Vagina (tissue), 2 donors: ENCODE data around the gene LRRN4CL. TPM values are rescaled to one million over a fixed set of nuclear protein-coding genes. Genes with fewer than 3 reads are reported as not detected.

Experiments used
- DNase-seq, 2 donors: peaks; one replicate each; pipeline ENCODE4 v3.0.0-alpha.2; 2017; ENCODE audit errors: extremely low spot score in 2 of 2
- H3K27ac ChIP-seq: fragments of 200-600 bp; sonication (generic); one replicate; pipeline ENCODE4 v1.5.1; 2019
- H3K27me3 ChIP-seq: fragments of 200-600 bp; sonication (generic); one replicate; pipeline ENCODE4 v1.5.1; 2019
- H3K36me3 ChIP-seq, 2 donors: fragments of 200-600 bp; sonication (generic); one replicate each; pipeline ENCODE4 v1.5.1; 2017 to 2019
- H3K4me1 ChIP-seq: fragments of 200-600 bp; sonication (generic); one replicate; pipeline ENCODE4 v1.5.1; 2019
- H3K4me3 ChIP-seq, 2 donors: fragments of 200-600 bp; sonication (generic); 1 replicate in 1 of 2; 2 replicates in 1 of 2; pipeline ENCODE4 v1.5.1; 2016 to 2019
- H3K9me3 ChIP-seq: fragments of 200-600 bp; sonication (generic); one replicate; pipeline ENCODE4 v1.5.1; 2019
- POLR2A ChIP-seq, 2 donors: fragments of 450-650 bp; IDR thresholded peaks; one replicate each; pipeline ENCODE4 v1.6.1; 2017; ENCODE audit warnings: antibody characterized with exemption in 2 of 2, mild to moderate bottlenecking in 2 of 2, moderate library complexity in 2 of 2
- POLR2AphosphoS5 ChIP-seq, 2 donors: sonication (generic); formaldehyde crosslinking; IDR thresholded peaks; one replicate each; pipeline ENCODE4 v1.9.0; 2017; ENCODE audit warnings: antibody characterized with exemption in 2 of 2, mild to moderate bottlenecking in 2 of 2, low read depth in 1 of 2; ENCODE audit not compliant: insufficient read depth in 1 of 2
- intact Hi-C: fragments of 100-400 bp; cut with DNase I; formaldehyde crosslinking; loops from one replicate; pipeline ENCODE4 v1.15.1; 2023
- total RNA-seq: library from RNA; depleted of rRNA; stranded (reverse); fragments of >200 nt; gene quantifications from one replicate; pipeline ENCODE4 v1.2.3, GENCODE V29; 2016
- TF ChIP-seq, protein P1 (sequence below), 3 experiments: fragments of 450-650 bp in 2 of 3; fragments of 200-600 bp in 1 of 3; sonication (generic) in 1 of 3; IDR thresholded peaks; one replicate each; pipeline ENCODE4 v1.5.1; 2017 to 2019; ENCODE audit warnings: antibody characterized with exemption in 3 of 3, mild to moderate bottlenecking in 2 of 3, moderate library complexity in 2 of 3

LRRN4CL gene
- total RNA-seq, 1 donor from 2014 or later: 45.2 TPM

DNA sequence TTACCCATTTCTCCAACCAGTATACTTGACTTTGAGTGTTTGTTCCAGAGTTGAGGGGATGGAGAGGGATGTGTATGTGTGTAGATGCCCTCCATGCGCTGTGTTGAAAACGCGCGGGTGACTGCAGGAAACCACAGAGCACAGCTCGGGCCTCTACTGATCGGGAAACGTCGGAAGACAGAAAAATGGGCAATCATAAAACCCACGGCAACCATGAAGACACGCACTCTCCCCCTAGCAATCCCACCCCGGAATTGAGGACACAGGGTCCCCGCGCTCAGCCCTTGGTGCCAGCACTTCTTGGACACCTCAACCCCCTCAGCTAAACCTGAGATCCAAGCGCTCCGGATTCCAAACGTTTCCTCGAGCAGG lies 18.1 kb downstream of the LRRN4CL start:
- Histone ChIP-seq H3K36me3 (peaks cover 0 to 16% of the 10 kb centered on the region in 2 donors), H3K4me1 (peaks cover 65% of the 10 kb centered on the region), H3K27ac (peak overlapping the region; percentile 87), H3K4me3 (peak overlapping the region; percentile 62 to 66), H3K9me3 (no peaks in the 10 kb centered on the region), H3K27me3 (no peaks in the 10 kb centered on the region)
- no peak for TF ChIP-seq POLR2AphosphoS5 (IDR thresholded peaks at IDR 0.05; ENCODE audit: insufficient read depth in 1 of 2, low read depth in 1 of 2)
- TF ChIP-seq, protein P1, sequence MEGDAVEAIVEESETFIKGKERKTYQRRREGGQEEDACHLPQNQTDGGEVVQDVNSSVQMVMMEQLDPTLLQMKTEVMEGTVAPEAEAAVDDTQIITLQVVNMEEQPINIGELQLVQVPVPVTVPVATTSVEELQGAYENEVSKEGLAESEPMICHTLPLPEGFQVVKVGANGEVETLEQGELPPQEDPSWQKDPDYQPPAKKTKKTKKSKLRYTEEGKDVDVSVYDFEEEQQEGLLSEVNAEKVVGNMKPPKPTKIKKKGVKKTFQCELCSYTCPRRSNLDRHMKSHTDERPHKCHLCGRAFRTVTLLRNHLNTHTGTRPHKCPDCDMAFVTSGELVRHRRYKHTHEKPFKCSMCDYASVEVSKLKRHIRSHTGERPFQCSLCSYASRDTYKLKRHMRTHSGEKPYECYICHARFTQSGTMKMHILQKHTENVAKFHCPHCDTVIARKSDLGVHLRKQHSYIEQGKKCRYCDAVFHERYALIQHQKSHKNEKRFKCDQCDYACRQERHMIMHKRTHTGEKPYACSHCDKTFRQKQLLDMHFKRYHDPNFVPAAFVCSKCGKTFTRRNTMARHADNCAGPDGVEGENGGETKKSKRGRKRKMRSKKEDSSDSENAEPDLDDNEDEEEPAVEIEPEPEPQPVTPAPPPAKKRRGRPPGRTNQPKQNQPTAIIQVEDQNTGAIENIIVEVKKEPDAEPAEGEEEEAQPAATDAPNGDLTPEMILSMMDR (IDR thresholded peaks at IDR 0.05): no peak
- TF ChIP-seq POLR2A (IDR thresholded peaks at IDR 0.05): no peak
- DNase-seq: no peak
- intact Hi-C loops: no loop called here

DNA sequence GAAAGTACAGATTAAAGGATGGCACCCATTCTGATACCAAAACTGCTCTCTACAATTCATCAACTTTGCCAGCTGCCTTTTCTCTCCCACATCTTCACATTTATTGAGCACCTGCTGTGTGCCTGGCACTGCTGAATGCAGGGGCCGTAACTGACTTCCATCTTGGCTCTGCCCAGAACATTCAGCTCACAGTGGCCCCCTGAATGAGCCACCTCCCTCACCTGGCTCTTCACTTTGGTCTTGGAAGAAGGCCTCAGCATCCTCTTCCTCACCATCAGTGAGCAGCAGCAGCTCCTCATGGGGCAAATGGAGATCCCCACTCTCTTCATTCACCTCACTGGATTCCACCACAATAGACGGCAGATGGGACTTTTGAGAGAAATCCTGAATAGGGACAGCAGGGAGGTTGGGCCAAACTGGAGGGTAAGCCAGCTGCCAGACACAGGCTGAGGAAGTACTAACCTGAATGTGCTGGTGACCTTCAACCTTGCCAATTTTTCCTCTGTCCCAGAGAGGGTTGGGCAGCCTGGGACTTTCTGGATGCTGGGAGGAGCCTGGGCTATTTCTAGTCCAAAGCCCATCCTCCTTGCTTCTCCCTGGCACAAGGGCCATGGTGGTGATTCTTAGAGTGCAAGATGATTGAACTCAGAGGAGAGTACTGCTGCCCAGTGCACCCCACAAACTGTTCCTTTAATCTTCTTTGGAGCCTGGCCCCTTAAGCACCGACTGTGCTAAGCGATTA lies 19.7 kb downstream of the LRRN4CL start:
- intact Hi-C loops: no loop called here
- DNase-seq: no peak
- H3K4me3 ChIP-seq: no peak overlapping the region
- no peaks in the 10 kb centered on the region for H3K27me3 ChIP-seq
- no peak overlapping the region for H3K27ac ChIP-seq
- H3K4me1 ChIP-seq: peaks cover 64% of the 10 kb centered on the region
- no peaks in the 10 kb centered on the region for H3K9me3 ChIP-seq
- TF ChIP-seq POLR2A (IDR thresholded peaks at IDR 0.05) (no peak), POLR2AphosphoS5 (IDR thresholded peaks at IDR 0.05; ENCODE audit: insufficient read depth in 1 of 2, low read depth in 1 of 2) (no peak)
- peaks cover 0 to 5% of the 10 kb centered on the region in 2 donors for H3K36me3 ChIP-seq

DNA sequence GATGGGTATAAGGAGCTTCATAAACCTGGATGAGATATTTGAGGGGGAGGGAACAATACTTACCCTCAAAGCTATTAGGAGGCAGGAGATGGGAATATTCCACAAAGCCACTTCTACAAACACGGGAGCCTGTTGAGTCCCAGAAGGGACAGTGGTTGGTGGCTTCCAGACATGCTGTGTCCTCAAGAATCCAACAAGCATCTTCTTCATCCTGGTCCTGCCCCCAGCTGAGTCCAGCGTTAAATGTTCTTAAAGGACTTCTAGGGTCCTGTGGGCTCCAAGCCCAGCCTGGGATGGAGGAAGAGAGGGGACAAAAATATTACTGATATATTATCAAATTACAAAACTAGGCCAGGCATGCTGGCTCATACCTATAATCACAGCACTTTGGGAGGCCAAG lies 21.9 kb downstream of the LRRN4CL start:
- TF ChIP-seq POLR2AphosphoS5 (IDR thresholded peaks at IDR 0.05; ENCODE audit: insufficient read depth in 1 of 2, low read depth in 1 of 2) (no peak), POLR2A (IDR thresholded peaks at IDR 0.05) (no peak)
- TF ChIP-seq, protein P1 (IDR thresholded peaks at IDR 0.05): no peak
- H3K4me1 ChIP-seq: peaks cover 53% of the 10 kb centered on the region

DNA sequence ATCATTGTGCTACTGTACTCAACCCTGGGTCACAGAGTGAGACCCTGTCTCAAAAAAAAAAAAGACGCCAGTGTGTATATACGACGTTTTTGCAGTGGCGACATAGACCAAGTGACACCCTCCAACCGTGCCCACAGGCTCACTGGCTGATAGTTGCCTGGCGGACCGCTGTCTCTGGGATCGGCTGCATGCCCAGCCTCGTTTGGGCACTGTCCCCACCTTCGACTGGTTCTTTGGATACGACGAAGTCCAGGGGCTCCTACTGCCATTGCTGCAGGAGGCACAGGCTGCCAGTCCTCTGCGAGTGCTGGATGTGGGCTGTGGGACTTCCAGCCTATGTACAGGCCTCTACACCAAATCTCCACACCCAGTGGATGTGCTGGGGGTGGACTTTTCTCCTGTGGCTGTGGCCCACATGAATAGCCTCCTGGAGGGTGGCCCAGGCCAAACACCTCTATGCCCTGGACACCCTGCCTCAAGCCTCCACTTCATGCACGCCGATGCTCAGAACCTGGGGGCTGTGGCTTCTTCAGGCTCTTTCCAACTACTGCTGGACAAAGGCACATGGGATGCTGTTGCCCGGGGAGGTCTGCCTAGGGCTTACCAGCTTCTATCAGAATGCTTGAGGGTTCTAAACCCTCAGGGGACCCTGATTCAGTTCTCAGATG lies 22.9 kb downstream of the LRRN4CL start:
- peak overlapping the region; percentile 80 for H3K27ac ChIP-seq
- H3K36me3 ChIP-seq: peaks cover 0 to 12% of the 10 kb centered on the region in 2 donors
- no peak for DNase-seq
- peak overlapping the region; percentile 72 to 96 for H3K4me3 ChIP-seq
- H3K4me1 ChIP-seq: peaks cover 49% of the 10 kb centered on the region
- H3K9me3 ChIP-seq: no peaks in the 10 kb centered on the region
- no peaks in the 10 kb centered on the region for H3K27me3 ChIP-seq
- intact Hi-C loops: no loop called here
- no peak for TF ChIP-seq POLR2AphosphoS5 (IDR thresholded peaks at IDR 0.05; ENCODE audit: insufficient read depth in 1 of 2, low read depth in 1 of 2)
- TF ChIP-seq POLR2A (IDR thresholded peaks at IDR 0.05): no peak
- TF ChIP-seq, protein P1 (IDR thresholded peaks at IDR 0.05): no peak

More for the DNA sequence above, 21.9 kb downstream of the LRRN4CL start:
- peak overlapping the region; percentile 80 for H3K27ac ChIP-seq
- no peak overlapping the region for H3K4me3 ChIP-seq
- no peaks in the 10 kb centered on the region for H3K9me3 ChIP-seq
- no peaks in the 10 kb centered on the region for H3K27me3 ChIP-seq
- DNase-seq: no peak
- intact Hi-C loops: no loop called here
- H3K36me3 ChIP-seq: peaks cover 0 to 8% of the 10 kb centered on the region in 2 donors

DNA sequence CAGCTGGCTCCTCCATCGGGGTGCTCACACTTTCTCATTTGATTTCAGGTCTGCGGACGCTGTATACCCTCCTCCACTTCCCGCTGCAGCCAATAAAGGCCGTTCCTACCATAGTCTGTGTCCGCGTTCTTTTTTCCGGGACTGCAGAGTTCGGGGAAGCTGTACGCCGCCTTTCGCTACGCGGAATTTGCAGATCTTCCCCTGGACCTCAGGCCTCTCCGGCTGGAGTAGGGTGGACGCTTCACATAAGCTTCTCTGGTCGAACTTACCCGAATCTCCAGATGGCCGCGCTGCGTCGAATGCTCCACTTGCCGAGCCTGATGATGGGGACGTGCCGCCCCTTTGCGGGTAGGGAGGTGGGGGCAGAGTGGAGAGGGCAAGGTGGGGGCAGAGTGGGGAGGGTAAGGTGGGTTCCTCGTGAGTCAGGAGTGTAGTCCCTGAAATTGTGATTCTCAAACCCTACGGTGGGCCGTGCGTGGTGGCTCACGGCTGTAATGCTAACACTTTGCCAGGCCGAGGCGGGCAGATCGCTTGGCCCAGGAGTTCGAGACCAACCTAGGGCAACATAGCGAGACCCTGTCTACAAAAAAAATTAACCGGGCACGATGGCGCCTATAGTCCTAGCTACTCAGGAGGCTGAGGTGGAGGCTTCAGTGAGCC lies 23.6 kb downstream of the LRRN4CL start:
- no peaks in the 10 kb centered on the region for H3K27me3 ChIP-seq
- TF ChIP-seq, protein P1 (IDR thresholded peaks at IDR 0.05): no peak
- TF ChIP-seq POLR2AphosphoS5 (IDR thresholded peaks at IDR 0.05; ENCODE audit: insufficient read depth in 1 of 2, low read depth in 1 of 2): no peak
- no peak for TF ChIP-seq POLR2A (IDR thresholded peaks at IDR 0.05)
- DNase-seq: no peak
- H3K4me1 ChIP-seq: peaks cover 46% of the 10 kb centered on the region
- peak overlapping the region; percentile 72 to 96 for H3K4me3 ChIP-seq
- H3K27ac ChIP-seq: peak overlapping the region; percentile 80
- intact Hi-C loops: no loop called here
- peaks cover 0 to 12% of the 10 kb centered on the region in 2 donors for H3K36me3 ChIP-seq
- no peaks in the 10 kb centered on the region for H3K9me3 ChIP-seq
